ENCODE measurements around the gene HNRNPH2. TPM values are rescaled to one million over a fixed set of nuclear protein-coding genes. Genes with fewer than 3 reads are reported as not detected.
A peak's percentile ranks its signal among the peaks of the same experiment; 100 is the strongest.

HNRNPH2 gene
- total and polyA plus RNA-seq, 8 donors = 66.2 to 107 (median 99.2) TPM

DNA sequence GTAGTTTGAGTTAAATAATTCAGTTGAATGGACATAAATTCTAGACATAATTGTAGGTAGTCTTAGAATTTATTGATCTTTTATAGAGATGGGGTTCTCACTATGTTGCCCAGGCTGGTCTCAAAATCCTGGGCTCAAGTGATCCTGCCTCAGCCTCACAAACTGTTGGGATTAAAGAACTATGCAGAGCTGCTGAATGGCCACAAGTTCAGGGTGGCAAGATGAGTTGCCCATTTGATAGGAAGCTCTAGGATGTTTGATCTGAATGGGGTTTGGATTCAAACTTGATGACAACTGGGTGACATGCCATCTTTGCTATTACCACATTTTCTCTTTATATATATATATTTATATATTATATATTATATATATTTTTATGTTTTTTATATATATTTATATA lies 13.7 kb upstream of the HNRNPH2 start:
- no peak overlapping the region for H3K4me3 ChIP-seq
- peaks cover 0 to 34% of the 10 kb centered on the region in 2 donors for H3K36me3 ChIP-seq
- ATAC-seq = no peak
- TF ChIP-seq, protein P1, sequence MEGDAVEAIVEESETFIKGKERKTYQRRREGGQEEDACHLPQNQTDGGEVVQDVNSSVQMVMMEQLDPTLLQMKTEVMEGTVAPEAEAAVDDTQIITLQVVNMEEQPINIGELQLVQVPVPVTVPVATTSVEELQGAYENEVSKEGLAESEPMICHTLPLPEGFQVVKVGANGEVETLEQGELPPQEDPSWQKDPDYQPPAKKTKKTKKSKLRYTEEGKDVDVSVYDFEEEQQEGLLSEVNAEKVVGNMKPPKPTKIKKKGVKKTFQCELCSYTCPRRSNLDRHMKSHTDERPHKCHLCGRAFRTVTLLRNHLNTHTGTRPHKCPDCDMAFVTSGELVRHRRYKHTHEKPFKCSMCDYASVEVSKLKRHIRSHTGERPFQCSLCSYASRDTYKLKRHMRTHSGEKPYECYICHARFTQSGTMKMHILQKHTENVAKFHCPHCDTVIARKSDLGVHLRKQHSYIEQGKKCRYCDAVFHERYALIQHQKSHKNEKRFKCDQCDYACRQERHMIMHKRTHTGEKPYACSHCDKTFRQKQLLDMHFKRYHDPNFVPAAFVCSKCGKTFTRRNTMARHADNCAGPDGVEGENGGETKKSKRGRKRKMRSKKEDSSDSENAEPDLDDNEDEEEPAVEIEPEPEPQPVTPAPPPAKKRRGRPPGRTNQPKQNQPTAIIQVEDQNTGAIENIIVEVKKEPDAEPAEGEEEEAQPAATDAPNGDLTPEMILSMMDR (IDR thresholded peaks at IDR 0.05) = no peak
- no peak for DNase-seq
- H3K27me3 ChIP-seq = no peaks in the 10 kb centered on the region
- peaks cover 0 to 22% of the 10 kb centered on the region in 2 donors for H3K4me1 ChIP-seq
- no peak overlapping the region for H3K27ac ChIP-seq
- H3K9me3 ChIP-seq = no peaks in the 10 kb centered on the region
- intact Hi-C loops (cut with DNase I) = no loop called here

- TF ChIP-seq, protein P1 (IDR thresholded peaks at IDR 0.05) = no peak
- H3K4me3 ChIP-seq = no peak overlapping the region
- H3K27me3 ChIP-seq = no peaks in the 10 kb centered on the region
- H3K9me3 ChIP-seq = no peaks in the 10 kb centered on the region
- DNase-seq (no peak), ATAC-seq (no peak)
- H3K36me3 ChIP-seq = peaks cover 0 to 40% of the 10 kb centered on the region in 2 donors
- intact Hi-C loops (cut with DNase I) = no loop called here
- peaks cover 0 to 22% of the 10 kb centered on the region in 2 donors for H3K4me1 ChIP-seq
- H3K27ac ChIP-seq = no peak overlapping the region
Measured at GRCh38 chrX:101395789-101396188, 12.2 kb upstream of the HNRNPH2 start.

DNA sequence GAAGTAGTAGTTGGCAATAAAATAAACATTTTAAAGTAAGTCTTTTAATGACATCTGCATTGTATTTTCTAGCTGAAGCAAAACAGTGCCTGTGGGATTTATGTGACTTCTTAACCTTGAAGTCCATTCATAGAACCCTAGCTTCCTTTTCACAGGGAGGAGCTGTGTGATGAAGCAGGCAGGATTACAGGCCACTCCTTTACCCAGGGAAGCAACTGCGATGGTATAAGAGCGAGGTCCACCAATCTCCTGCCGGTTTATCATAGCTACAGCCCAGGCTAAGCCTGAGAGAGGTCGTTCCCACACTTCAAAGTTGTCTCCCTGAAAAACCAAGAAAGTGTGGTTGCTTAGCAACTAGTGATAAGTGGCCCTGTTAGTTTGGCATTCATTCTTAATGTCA lies 10.2 kb upstream of the HNRNPH2 start:
- no peak overlapping the region for H3K27ac ChIP-seq
- intact Hi-C loops (cut with DNase I) = no loop called here
- H3K36me3 ChIP-seq = peaks cover 0 to 46% of the 10 kb centered on the region in 2 donors
- DNase-seq (no peak), ATAC-seq (peak; percentile 23)
- H3K4me1 ChIP-seq = peaks cover 0 to 13% of the 10 kb centered on the region in 2 donors
- TF ChIP-seq, protein P1 (IDR thresholded peaks at IDR 0.05) = no peak
- no peaks in the 10 kb centered on the region for H3K27me3 ChIP-seq
- no peaks in the 10 kb centered on the region for H3K9me3 ChIP-seq
- H3K4me3 ChIP-seq = no peak overlapping the region

DNA sequence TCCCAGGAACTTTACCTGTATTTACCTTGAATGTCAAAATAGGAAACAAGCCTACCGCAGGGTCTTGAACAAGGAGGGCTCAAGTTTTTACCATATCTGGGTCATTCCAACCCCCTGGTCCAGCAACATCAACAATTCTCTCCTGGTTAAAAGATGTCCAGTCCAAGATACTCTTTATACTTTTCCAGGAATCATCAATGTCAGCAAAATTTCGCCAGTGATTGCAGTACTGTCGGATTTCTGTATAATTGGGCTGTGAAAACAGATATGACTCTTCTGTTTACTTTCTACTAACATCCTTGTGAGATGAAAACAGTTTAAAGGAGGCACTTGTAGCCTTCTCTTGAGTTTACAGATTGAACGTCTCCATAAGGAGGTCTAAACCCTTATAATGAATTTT lies 9.3 kb upstream of the HNRNPH2 start:
- intact Hi-C loops (cut with DNase I) = no loop called here
- Histone ChIP-seq H3K27ac (no peak overlapping the region), H3K4me1 (peaks cover 0 to 5% of the 10 kb centered on the region in 2 donors), H3K4me3 (no peak overlapping the region), H3K9me3 (no peaks in the 10 kb centered on the region), H3K27me3 (no peaks in the 10 kb centered on the region), H3K36me3 (peaks cover 0 to 45% of the 10 kb centered on the region in 2 donors)
- no peak for ATAC-seq
- TF ChIP-seq, protein P1 (IDR thresholded peaks at IDR 0.05) = no peak
- DNase-seq = no peak

GRCh38 chrX:101399825-101400224 lies 8.2 kb upstream of the HNRNPH2 start:
- no peaks in the 10 kb centered on the region for H3K4me1 ChIP-seq
- no peak overlapping the region for H3K27ac ChIP-seq
- ATAC-seq (no peak), DNase-seq (no peak)
- no peaks in the 10 kb centered on the region for H3K27me3 ChIP-seq
- intact Hi-C loops (cut with DNase I) = no loop called here
- peaks cover 0 to 45% of the 10 kb centered on the region in 2 donors for H3K36me3 ChIP-seq
- TF ChIP-seq, protein P1 (IDR thresholded peaks at IDR 0.05) = no peak
- H3K4me3 ChIP-seq = no peak overlapping the region
- no peaks in the 10 kb centered on the region for H3K9me3 ChIP-seq

Data from left lung (tissue), 10 donors.